WTC11 (cell line): ENCODE data around the gene GAL3ST2. TPM values are rescaled to one million over a fixed set of nuclear protein-coding genes. Genes with fewer than 3 reads are reported as not detected.
A peak's percentile ranks its signal among the peaks of the same experiment; 100 is the strongest.

Experiments
- ATAC-seq: fragments of 200-7000 bp; cut with Tn5 transposase; 2 replicates; pipeline ENCODE4 v1.10.0; 2021; ENCODE audit warnings: mild to moderate bottlenecking, moderate library complexity
- CTCF ChIA-PET: fragments of 300-600 bp; sonication (Branson Sonifier 250); formaldehyde crosslinking; loops from one replicate; lab custom pipeline; 2021; ENCODE audit warnings: antibody characterized with exemption; lab: Charles Lee
- POLR2A ChIA-PET: fragments of 350-600 bp; sonication (Branson Sonifier 250); formaldehyde crosslinking; loops from one replicate; lab custom pipeline; 2021; ENCODE audit warnings: antibody characterized with exemption; lab: Charles Lee
- DNase-seq: peaks from one replicate; pipeline ENCODE4 v3.0.0; 2021; ENCODE audit warnings: low spot score
- H3K27ac Mint-ChIP-seq: 2 replicates; pipeline ENCODE4 v1.8.0; 2021; ENCODE audit warnings: mixed read lengths
- H3K27me3 Mint-ChIP-seq: 2 replicates; pipeline ENCODE4 v1.8.0; 2021; ENCODE audit warnings: low read depth, mild to moderate bottlenecking, moderate library complexity, mixed read lengths
- H3K36me3 Mint-ChIP-seq: 2 replicates; pipeline ENCODE4 v1.8.0; 2021; ENCODE audit warnings: mixed read lengths
- H3K4me1 Mint-ChIP-seq: 2 replicates; pipeline ENCODE4 v1.8.0; 2022; ENCODE audit warnings: mixed read lengths
- H3K4me3 Mint-ChIP-seq: 2 replicates; pipeline ENCODE4 v1.8.0; 2021; ENCODE audit warnings: mild to moderate bottlenecking, moderate library complexity, mixed read lengths
- H3K9me3 Mint-ChIP-seq: 2 replicates; pipeline ENCODE4 v1.8.0; 2021; ENCODE audit warnings: mixed read lengths
- ARID4B ChIP-seq: sonication (generic); formaldehyde crosslinking; IDR thresholded peaks from 2 replicates; pipeline ENCODE4 v1.8.0; 2023; ENCODE audit warnings: missing genetic modification reagents, mild to moderate bottlenecking, borderline replicate concordance
- ATF1 ChIP-seq: sonication (generic); formaldehyde crosslinking; IDR thresholded peaks from 2 replicates; pipeline ENCODE4 v1.8.1; 2023; ENCODE audit warnings: mild to moderate bottlenecking, moderate library complexity, missing genetic modification reagents
- FOXP1 ChIP-seq: sonication (generic); formaldehyde crosslinking; IDR thresholded peaks from 2 replicates; pipeline ENCODE4 v1.8.0; 2022; ENCODE audit warnings: missing genetic modification reagents, mild to moderate bottlenecking, moderate library complexity, borderline replicate concordance
- GABPB1 ChIP-seq: sonication (generic); formaldehyde crosslinking; IDR thresholded peaks from 2 replicates; pipeline ENCODE4 v1.8.1; 2023; ENCODE audit warnings: mild to moderate bottlenecking, missing genetic modification reagents
- JAZF1 ChIP-seq: fragments of 250-450 bp; sonication (Bioruptor Pico); IDR thresholded peaks from 2 replicates; pipeline ENCODE4 v1.9.0; 2021; ENCODE audit warnings: moderate library complexity, mild to moderate bottlenecking, inconsistent platforms
- NFYB ChIP-seq: sonication (generic); formaldehyde crosslinking; conservative IDR thresholded peaks from 2 replicates; pipeline ENCODE4 v1.8.0; 2022; ENCODE audit warnings: low read depth, missing genetic modification reagents
- PREB ChIP-seq: sonication (generic); formaldehyde crosslinking; IDR thresholded peaks from 2 replicates; pipeline ENCODE4 v1.8.1; 2022; ENCODE audit warnings: mild to moderate bottlenecking, missing genetic modification reagents, moderate library complexity, borderline replicate concordance
- RELA ChIP-seq: sonication (generic); formaldehyde crosslinking; IDR thresholded peaks from 2 replicates; pipeline ENCODE4 v1.8.1; 2022; ENCODE audit warnings: missing genetic modification reagents, mild to moderate bottlenecking, borderline replicate concordance
- TEAD1 ChIP-seq: sonication (generic); formaldehyde crosslinking; IDR thresholded peaks from 2 replicates; pipeline ENCODE4 v1.8.0; 2022; ENCODE audit warnings: mild to moderate bottlenecking, missing genetic modification reagents
- ZNF532 ChIP-seq: fragments of 250-450 bp; sonication (Bioruptor Pico); IDR thresholded peaks from 2 replicates; pipeline ENCODE4 v1.9.0; 2021; ENCODE audit warnings: mild to moderate bottlenecking, borderline replicate concordance
- total RNA-seq: library from RNA; stranded (reverse); gene quantifications from 3 replicates; pipeline ENCODE4 v1.2.3, GENCODE V29; 2021

Gene GAL3ST2
- total RNA-seq, 1 experiment from 2014 or later: 0.98 TPM

DNA sequence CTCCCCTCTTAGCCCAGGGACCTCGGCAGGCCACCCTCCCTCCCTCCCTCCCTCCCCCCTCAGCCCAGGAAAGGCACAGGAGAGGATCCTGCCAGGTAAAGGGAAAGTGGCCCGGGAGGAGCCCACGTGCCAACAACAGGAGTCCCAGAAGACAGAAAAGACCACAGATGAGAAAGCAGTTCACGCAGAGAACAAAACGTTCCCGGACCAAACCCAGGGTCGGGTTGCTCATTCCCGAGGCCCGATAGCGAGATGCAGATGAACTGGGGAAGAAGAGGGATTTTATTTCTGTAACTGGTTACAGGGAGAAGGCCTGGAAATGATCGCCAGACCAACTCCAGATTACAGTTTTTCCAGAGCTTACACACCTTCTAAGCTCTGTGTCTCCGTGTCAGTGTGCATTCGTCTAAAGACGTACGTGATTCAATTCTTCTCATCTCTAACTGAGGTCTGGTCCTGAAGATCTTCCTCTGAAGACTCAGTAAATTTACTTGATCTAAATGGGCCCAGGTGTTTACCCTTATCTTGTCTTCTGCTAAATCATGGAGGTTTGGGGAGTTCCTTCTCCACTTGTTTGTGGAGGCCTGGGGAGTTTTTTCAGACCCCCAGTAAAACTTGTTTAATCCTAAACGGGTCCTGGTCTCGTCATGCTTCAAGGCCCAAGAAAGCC, 31.6 kb downstream of the GAL3ST2 start:
- H3K9me3 Mint-ChIP-seq: no peaks in the 10 kb centered on the region
- peaks cover 20% of the 10 kb centered on the region for H3K4me1 Mint-ChIP-seq
- ChIA-PET CTCF (no interaction called here), POLR2A (no interaction called here)
- DNase-seq: no peak
- peak overlapping the region; percentile 77 for H3K27ac Mint-ChIP-seq
- no peak overlapping the region for H3K4me3 Mint-ChIP-seq
- peaks cover 18% of the 10 kb centered on the region for H3K27me3 Mint-ChIP-seq
- no peak for ATAC-seq
- H3K36me3 Mint-ChIP-seq: no peaks in the 10 kb centered on the region
- TF ChIP-seq TEAD1 (CRISPR knock-in tag) (no peak), JAZF1 (CRISPR knock-in tag) (no peak), ARID4B (no peak), PREB (CRISPR knock-in tag) (no peak), RELA (no peak)

DNA sequence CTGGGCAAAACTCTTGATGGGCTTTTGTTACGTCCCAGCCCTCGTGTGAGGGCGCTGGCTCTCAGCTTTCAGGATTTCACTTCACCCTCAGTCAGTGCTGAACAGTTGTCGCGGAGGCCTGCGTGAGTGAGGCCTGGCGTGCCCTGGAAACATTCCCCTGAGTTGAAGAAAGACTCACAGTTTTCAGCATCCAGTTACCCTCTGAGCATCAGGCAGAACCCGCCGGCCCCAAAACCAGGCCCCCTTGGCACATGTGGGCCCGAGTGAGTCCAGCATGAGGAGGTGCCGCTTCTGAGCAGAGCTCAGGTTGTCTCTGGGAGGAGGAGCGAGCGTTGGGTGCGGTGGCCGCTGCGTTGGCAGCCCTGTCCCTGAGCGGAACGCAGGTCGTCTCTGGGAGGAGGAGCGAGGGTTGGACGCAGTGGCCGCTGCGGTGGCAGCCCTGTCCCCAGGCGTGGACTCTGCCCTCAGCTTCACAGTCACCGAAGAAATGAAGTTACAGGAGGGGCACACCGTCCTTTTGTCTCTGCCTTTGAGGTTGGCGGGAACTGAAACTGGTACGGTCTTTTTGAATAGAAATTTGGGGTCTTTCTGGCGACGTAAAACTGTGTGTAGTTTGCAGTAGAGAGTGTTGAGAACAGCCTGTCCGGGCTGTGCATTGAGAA, 32.2 kb downstream of the GAL3ST2 start, which contains the start of gene NEU4:
Gene NEU4, plus strand, starts transcription at position 473 of the 662 bp plus-strand sequence. CDS start 5,292 bp downstream, outside the sequence.
- DNase-seq: no peak
- H3K4me1 Mint-ChIP-seq: peaks cover 18% of the 10 kb centered on the region
- TF ChIP-seq GABPB1 (CRISPR knock-in tag): peak; percentile 44; the same call in 1 of the 2 replicates
- no peak for TF ChIP-seq ZNF532 (CRISPR knock-in tag)
- TF ChIP-seq FOXP1 (CRISPR knock-in tag): peak; percentile 71; the same call in 1 of the 2 replicates
- no peak for TF ChIP-seq ATF1 (CRISPR knock-in tag)
- TF ChIP-seq NFYB (CRISPR knock-in tag): peak; percentile 25; the same call in 1 of the 2 replicates
- POLR2A ChIA-PET: no interaction called here
- H3K9me3 Mint-ChIP-seq: no peaks in the 10 kb centered on the region
- CTCF ChIA-PET: interaction anchor here (1.4 kb wide), 1 partner anchor 74 kb away, joined by 3 read pairs; the partner anchor contains the start of gene D2HGDH
- peak within 1 kb of the TSS; percentile 77 for H3K27ac Mint-ChIP-seq
- H3K27me3 Mint-ChIP-seq: peaks cover 14% of the 10 kb centered on the region
- no peak within 1 kb of the TSS for H3K4me3 Mint-ChIP-seq
- H3K36me3 Mint-ChIP-seq: no peaks in the 10 kb centered on the region
- ATAC-seq: no peak
